Epithelial cell of esophagus (primary cell): Measurements from ENCODE around the gene IL12A.

Source experiments
- DNase-seq: peaks from one replicate; pipeline ENCODE4 v3.0.0; 2010; ENCODE audit warnings: low read depth
- H3K4me3 ChIP-seq: 2 replicates; pipeline ENCODE4 v1.5.1; 2011; ENCODE audit warnings: mild to moderate bottlenecking, low read length, control low read depth
- TF ChIP-seq, protein P1 (sequence below): IDR thresholded peaks from 2 replicates; pipeline ENCODE4 v1.5.1; 2011; ENCODE audit warnings: low read depth, mild to moderate bottlenecking, low read length, control low read depth, inconsistent platforms; ENCODE audit not compliant: insufficient read depth; ENCODE audit errors: missing control alignments

Gene IL12A

GRCh38 chr3:159992589-159992988, 4.0 kb downstream of the IL12A start:
- H3K4me3 ChIP-seq = no peak overlapping the region
- TF ChIP-seq, protein P1, sequence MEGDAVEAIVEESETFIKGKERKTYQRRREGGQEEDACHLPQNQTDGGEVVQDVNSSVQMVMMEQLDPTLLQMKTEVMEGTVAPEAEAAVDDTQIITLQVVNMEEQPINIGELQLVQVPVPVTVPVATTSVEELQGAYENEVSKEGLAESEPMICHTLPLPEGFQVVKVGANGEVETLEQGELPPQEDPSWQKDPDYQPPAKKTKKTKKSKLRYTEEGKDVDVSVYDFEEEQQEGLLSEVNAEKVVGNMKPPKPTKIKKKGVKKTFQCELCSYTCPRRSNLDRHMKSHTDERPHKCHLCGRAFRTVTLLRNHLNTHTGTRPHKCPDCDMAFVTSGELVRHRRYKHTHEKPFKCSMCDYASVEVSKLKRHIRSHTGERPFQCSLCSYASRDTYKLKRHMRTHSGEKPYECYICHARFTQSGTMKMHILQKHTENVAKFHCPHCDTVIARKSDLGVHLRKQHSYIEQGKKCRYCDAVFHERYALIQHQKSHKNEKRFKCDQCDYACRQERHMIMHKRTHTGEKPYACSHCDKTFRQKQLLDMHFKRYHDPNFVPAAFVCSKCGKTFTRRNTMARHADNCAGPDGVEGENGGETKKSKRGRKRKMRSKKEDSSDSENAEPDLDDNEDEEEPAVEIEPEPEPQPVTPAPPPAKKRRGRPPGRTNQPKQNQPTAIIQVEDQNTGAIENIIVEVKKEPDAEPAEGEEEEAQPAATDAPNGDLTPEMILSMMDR = no peak
- no peak for DNase-seq

- DNase-seq = no peak
- no peak overlapping the region for H3K4me3 ChIP-seq
- TF ChIP-seq, protein P1 = no peak
Observed at GRCh38 chr3:159994182-159994581, 5.5 kb downstream of the IL12A start.

GRCh38 chr3:159995091-159995490, 6.5 kb downstream of the IL12A start:
- no peak overlapping the region for H3K4me3 ChIP-seq
- TF ChIP-seq, protein P1 = no peak
- no peak for DNase-seq

DNA sequence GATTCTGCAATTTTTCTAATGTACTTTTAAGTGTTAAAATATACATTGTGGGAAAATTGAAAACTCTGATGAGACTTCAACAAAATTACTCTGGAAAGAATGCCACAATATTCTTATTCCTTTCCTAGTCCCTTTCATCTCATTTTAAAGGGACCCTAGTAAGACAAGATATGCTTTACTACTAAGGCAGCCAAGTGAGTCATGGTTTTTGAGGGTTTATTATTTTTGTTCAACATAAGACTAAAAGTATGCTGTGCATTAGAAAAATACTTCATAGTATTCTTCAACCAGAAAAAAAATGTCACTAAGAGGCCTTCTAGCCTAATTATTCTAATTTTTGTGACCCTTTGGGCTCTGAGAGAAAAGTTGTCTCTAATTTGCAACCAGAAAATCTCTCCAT, 7.4 kb downstream of the IL12A start:
- no peak for DNase-seq
- no peak overlapping the region for H3K4me3 ChIP-seq
- TF ChIP-seq, protein P1 = no peak

DNA sequence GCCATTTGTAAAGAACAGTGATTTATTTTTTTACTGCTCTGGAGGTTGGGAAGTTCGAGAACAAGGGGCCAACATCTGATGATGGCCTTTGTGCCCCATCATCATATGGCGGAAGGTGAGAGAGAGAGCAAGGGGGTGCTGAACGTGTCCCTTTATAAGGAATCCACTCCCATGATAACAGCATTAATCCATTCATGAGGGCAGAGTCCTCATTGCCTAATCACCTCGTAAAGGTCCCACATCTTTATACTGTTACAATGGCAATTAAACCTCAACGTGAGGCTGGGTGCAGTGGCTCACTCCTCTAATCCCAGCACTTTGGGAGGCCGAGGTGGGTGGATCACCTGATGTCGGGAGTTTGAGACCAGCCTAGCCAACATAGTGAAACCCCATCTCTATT, 8.3 kb downstream of the IL12A start:
- no peak for DNase-seq
- TF ChIP-seq, protein P1 = no peak
- H3K4me3 ChIP-seq = no peak overlapping the region

- no peak for DNase-seq
- H3K4me3 ChIP-seq = no peak overlapping the region
- TF ChIP-seq, protein P1 = no peak
Observed at GRCh38 chr3:160001148-160001760, 12.6 kb downstream of the IL12A start.
